Skeletal muscle satellite cell (primary cell): ENCODE measurements around the gene CDK2AP2.
"Not testable (repeated sequence)": the region's sequence is repeated elsewhere in the genome, so short reads cannot be mapped to it uniquely, and the experiment has no call there.

Experiments
- H3K27me3 ChIP-seq: 2 replicates; pipeline ENCODE4 v1.7.0; 2013; ENCODE audit warnings: low read length; ENCODE audit not compliant: control insufficient read depth, insufficient read depth
- H3K36me3 ChIP-seq: 2 replicates; pipeline ENCODE4 v1.7.0; 2013; ENCODE audit warnings: mild to moderate bottlenecking, control low read depth, low read length; ENCODE audit not compliant: insufficient read depth
- H3K4me1 ChIP-seq: 2 replicates; pipeline ENCODE4 v1.7.0; 2013; ENCODE audit warnings: low read length; ENCODE audit not compliant: control insufficient read depth, insufficient read depth
- H3K4me2 ChIP-seq: 2 replicates; pipeline ENCODE4 v1.7.0; 2013; ENCODE audit warnings: mild to moderate bottlenecking, low read length
- H3K4me3 ChIP-seq: 2 replicates; pipeline ENCODE4 v1.7.0; 2013; ENCODE audit warnings: low read length
- H3K9ac ChIP-seq: 2 replicates; pipeline ENCODE4 v1.7.0; 2013; ENCODE audit warnings: mild to moderate bottlenecking, low read depth, low read length, moderate library complexity
- H3K9me3 ChIP-seq: replicated peaks from 2 replicates; pipeline ENCODE4 v1.7.0; 2013; ENCODE audit warnings: mild to moderate bottlenecking, control low read depth, low read length

Gene CDK2AP2

GRCh38 chr11:67522844-67523555, 15.0 kb upstream of the CDK2AP2 start, which contains the start of gene CABP2:
Gene CABP2, minus strand, starts transcription at chr11:67523446. Its CDS starts 120 bp downstream, at chr11:67523326.
- Histone ChIP-seq H3K36me3 (no peaks in the 10 kb centered on the region), H3K27me3 (peaks cover 51% of the 10 kb centered on the region), H3K4me2 (no peak within 1 kb of the TSS), H3K9ac (no peak within 1 kb of the TSS), H3K4me1 (no peaks in the 10 kb centered on the region), H3K4me3 (no peak within 1 kb of the TSS), H3K9me3 (no peaks in the 10 kb centered on the region)

- Histone ChIP-seq H3K4me1 (no peaks in the 10 kb centered on the region), H3K36me3 (no peaks in the 10 kb centered on the region), H3K27me3 (peaks cover 51% of the 10 kb centered on the region), H3K4me2 (no peak overlapping the region), H3K9me3 (no peaks in the 10 kb centered on the region), H3K9ac (no peak overlapping the region), H3K4me3 (no peak overlapping the region)
These were observed 14.4 kb upstream of the CDK2AP2 start for GRCh38 chr11:67522338-67522737.

GRCh38 chr11:67521924-67522323, 14.0 kb upstream of the CDK2AP2 start:
- no peak overlapping the region for H3K4me3 ChIP-seq
- H3K4me2 ChIP-seq = no peak overlapping the region
- no peaks in the 10 kb centered on the region for H3K4me1 ChIP-seq
- peaks cover 52% of the 10 kb centered on the region for H3K27me3 ChIP-seq
- H3K36me3 ChIP-seq = no peaks in the 10 kb centered on the region
- H3K9me3 ChIP-seq = no peaks in the 10 kb centered on the region
- no peak overlapping the region for H3K9ac ChIP-seq

- Histone ChIP-seq H3K9me3 (no peaks in the 10 kb centered on the region), H3K4me1 (no peaks in the 10 kb centered on the region), H3K4me2 (no peak overlapping the region), H3K36me3 (no peaks in the 10 kb centered on the region), H3K27me3 (peaks cover 54% of the 10 kb centered on the region), H3K4me3 (no peak overlapping the region), H3K9ac (no peak overlapping the region)
These were observed 13.2 kb upstream of the CDK2AP2 start for GRCh38 chr11:67520856-67521824.

GRCh38 chr11:67519726-67520125, 11.8 kb upstream of the CDK2AP2 start:
- no peak overlapping the region for H3K9ac ChIP-seq
- H3K27me3 ChIP-seq = peaks cover 51% of the 10 kb centered on the region
- H3K4me3 ChIP-seq = no peak overlapping the region
- H3K36me3 ChIP-seq = no peaks in the 10 kb centered on the region
- H3K4me2 ChIP-seq = no peak overlapping the region
- H3K9me3 ChIP-seq = no peaks in the 10 kb centered on the region
- no peaks in the 10 kb centered on the region for H3K4me1 ChIP-seq

- H3K4me3 ChIP-seq = no peak overlapping the region
- H3K27me3 ChIP-seq = peaks cover 42% of the 10 kb centered on the region
These were observed 10.0 kb upstream of the CDK2AP2 start for GRCh38 chr11:67517784-67518552.

GRCh38 chr11:67516806-67517205, 8.8 kb upstream of the CDK2AP2 start:
- Histone ChIP-seq H3K4me3 (no peak overlapping the region), H3K36me3 (no peaks in the 10 kb centered on the region), H3K4me1 (no peaks in the 10 kb centered on the region), H3K9me3 (no peaks in the 10 kb centered on the region), H3K4me2 (no peak overlapping the region), H3K27me3 (peaks cover 36% of the 10 kb centered on the region), H3K9ac (no peak overlapping the region)

More at GRCh38 chr11:67517784-67518552, 10.0 kb upstream of the CDK2AP2 start:
- H3K9me3 ChIP-seq = no peaks in the 10 kb centered on the region
- no peak overlapping the region for H3K4me2 ChIP-seq
- no peaks in the 10 kb centered on the region for H3K36me3 ChIP-seq
- no peaks in the 10 kb centered on the region for H3K4me1 ChIP-seq
- no peak overlapping the region for H3K9ac ChIP-seq

GRCh38 chr11:67514116-67514515, 6.2 kb upstream of the CDK2AP2 start:
- H3K27me3 ChIP-seq = peaks cover 28% of the 10 kb centered on the region
- H3K36me3 ChIP-seq = no peaks in the 10 kb centered on the region
- no peaks in the 10 kb centered on the region for H3K4me1 ChIP-seq
- H3K4me3 ChIP-seq = no peak overlapping the region
- H3K4me2 ChIP-seq = no peak overlapping the region
- H3K9me3 ChIP-seq = no peaks in the 10 kb centered on the region
- no peak overlapping the region for H3K9ac ChIP-seq

GRCh38 chr11:67511558-67511957, 3.6 kb upstream of the CDK2AP2 start:
- not testable (repeated sequence) for H3K4me2 ChIP-seq

GRCh38 chr11:67510023-67510345, 2.0 kb upstream of the CDK2AP2 start:
- no peaks in the 10 kb centered on the region for H3K36me3 ChIP-seq

More at GRCh38 chr11:67511558-67511957, 3.6 kb upstream of the CDK2AP2 start:
- not testable (repeated sequence) for H3K9ac ChIP-seq, H3K36me3 ChIP-seq, H3K4me3 ChIP-seq, H3K9me3 ChIP-seq
- peaks cover 12% of the 10 kb centered on the region for H3K27me3 ChIP-seq
- H3K4me1 ChIP-seq = peaks cover 14% of the 10 kb centered on the region

GRCh38 chr11:67508486-67509121, 642 bp upstream of the CDK2AP2 start:
- H3K4me3 ChIP-seq = peak overlapping the region; percentile 91
- H3K36me3 ChIP-seq = no peaks in the 10 kb centered on the region
- no peaks in the 10 kb centered on the region for H3K27me3 ChIP-seq
- peaks cover 26% of the 10 kb centered on the region for H3K4me1 ChIP-seq
- H3K4me2 ChIP-seq = peak overlapping the region; percentile 88
- peak overlapping the region; percentile 84 for H3K9ac ChIP-seq
- no peaks in the 10 kb centered on the region for H3K9me3 ChIP-seq

More at GRCh38 chr11:67510023-67510345, 2.0 kb upstream of the CDK2AP2 start:
- Histone ChIP-seq H3K9me3 (no peaks in the 10 kb centered on the region), H3K4me3 (no peak overlapping the region), H3K4me2 (no peak overlapping the region), H3K27me3 (peaks cover 6% of the 10 kb centered on the region), H3K9ac (no peak overlapping the region), H3K4me1 (peaks cover 21% of the 10 kb centered on the region)
